ENCODE data around the gene NEIL1.

The NEIL1 gene

GRCh38 chr15:75356006-75356405 lies 9.2 kb downstream of the NEIL1 start:
- no peak for TF ChIP-seq CTCF (conservative IDR thresholded peaks at IDR 0.05; ENCODE audit: low read length)
- DNase-seq (ENCODE audit: low read depth): no peak
- H3K4me3 ChIP-seq (ENCODE audit: low read length): no peak overlapping the region

GRCh38 chr15:75356517-75356916 lies 9.7 kb downstream of the NEIL1 start:
- TF ChIP-seq CTCF (conservative IDR thresholded peaks at IDR 0.05; ENCODE audit: low read length): no peak
- H3K4me3 ChIP-seq (ENCODE audit: low read length): no peak overlapping the region
- DNase-seq (ENCODE audit: low read depth): no peak

- DNase-seq (ENCODE audit: low read depth): no peak
- no peak overlapping the region for H3K4me3 ChIP-seq (ENCODE audit: low read length)
- no peak for TF ChIP-seq CTCF (conservative IDR thresholded peaks at IDR 0.05; ENCODE audit: low read length)
Observed at GRCh38 chr15:75357976-75358673, 11.3 kb downstream of the NEIL1 start.

- H3K4me3 ChIP-seq (ENCODE audit: low read length): no peak overlapping the region
- TF ChIP-seq CTCF (conservative IDR thresholded peaks at IDR 0.05; ENCODE audit: low read length): no peak
- DNase-seq (ENCODE audit: low read depth): no peak
Observed at GRCh38 chr15:75358771-75359536, 12.1 kb downstream of the NEIL1 start.

GRCh38 chr15:75359537-75360250 lies 12.9 kb downstream of the NEIL1 start:
- TF ChIP-seq CTCF (conservative IDR thresholded peaks at IDR 0.05; ENCODE audit: low read length): no peak
- no peak for DNase-seq (ENCODE audit: low read depth)

GRCh38 chr15:75360391-75360790 lies 13.6 kb downstream of the NEIL1 start:
- no peak for DNase-seq (ENCODE audit: low read depth)
- H3K4me3 ChIP-seq (ENCODE audit: low read length): no peak overlapping the region
- no peak for TF ChIP-seq CTCF (conservative IDR thresholded peaks at IDR 0.05; ENCODE audit: low read length)

More at GRCh38 chr15:75359537-75360250, 12.9 kb downstream of the NEIL1 start:
- no peak overlapping the region for H3K4me3 ChIP-seq (ENCODE audit: low read length)

Data from AG10803 (cell line).